Sigmoid colon (tissue), 4 donors: ENCODE results near the gene FOXN4.

Source experiments
- EP300 ChIP-seq, 4 donors: sonication (generic); formaldehyde crosslinking; IDR thresholded peaks; one replicate each; pipeline ENCODE4 v1.6.1; 2017; ENCODE audit warnings: antibody characterized with exemption in 4 of 4
- POLR2A ChIP-seq, 2 donors: fragments of 450-650 bp; IDR thresholded peaks; one replicate each; pipeline ENCODE4 v1.6.1; 2016; ENCODE audit warnings: antibody characterized with exemption in 2 of 2, mild to moderate bottlenecking in 2 of 2, moderate library complexity in 2 of 2
- POLR2AphosphoS5 ChIP-seq, 4 donors: sonication (generic); formaldehyde crosslinking; IDR thresholded peaks; one replicate each; pipeline ENCODE4 v1.6.1; 2017; ENCODE audit warnings: antibody characterized with exemption in 4 of 4
- TF ChIP-seq, protein P1 (sequence below), 4 experiments: fragments of 450-650 bp in 3 of 4; fragments of 200-600 bp in 1 of 4; IDR thresholded peaks; one replicate each; pipeline ENCODE4 v1.5.1; 2016 to 2019; ENCODE audit warnings: antibody characterized with exemption in 4 of 4, mild to moderate bottlenecking in 3 of 4, moderate library complexity in 2 of 4

DNA sequence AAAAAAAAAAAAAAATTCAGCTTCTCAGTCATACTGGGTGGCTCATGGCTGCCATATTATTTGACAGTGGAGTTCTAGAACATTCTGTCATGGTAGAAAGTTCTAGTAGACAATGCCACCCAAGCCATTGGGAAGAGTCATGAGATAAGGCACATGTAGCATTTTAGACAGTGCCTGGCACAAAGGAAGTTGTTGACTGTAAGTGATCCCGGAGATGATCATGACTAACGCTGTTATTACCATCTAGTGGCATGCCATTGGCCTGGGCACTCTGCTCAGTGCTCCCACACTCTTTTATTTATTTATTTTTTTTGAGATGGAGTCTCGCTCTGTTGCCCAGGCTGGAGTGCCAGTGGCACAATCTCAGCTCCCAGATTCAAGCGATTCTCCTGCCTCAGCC, 80.4 kb downstream of the FOXN4 start:
- TF ChIP-seq, protein P1, sequence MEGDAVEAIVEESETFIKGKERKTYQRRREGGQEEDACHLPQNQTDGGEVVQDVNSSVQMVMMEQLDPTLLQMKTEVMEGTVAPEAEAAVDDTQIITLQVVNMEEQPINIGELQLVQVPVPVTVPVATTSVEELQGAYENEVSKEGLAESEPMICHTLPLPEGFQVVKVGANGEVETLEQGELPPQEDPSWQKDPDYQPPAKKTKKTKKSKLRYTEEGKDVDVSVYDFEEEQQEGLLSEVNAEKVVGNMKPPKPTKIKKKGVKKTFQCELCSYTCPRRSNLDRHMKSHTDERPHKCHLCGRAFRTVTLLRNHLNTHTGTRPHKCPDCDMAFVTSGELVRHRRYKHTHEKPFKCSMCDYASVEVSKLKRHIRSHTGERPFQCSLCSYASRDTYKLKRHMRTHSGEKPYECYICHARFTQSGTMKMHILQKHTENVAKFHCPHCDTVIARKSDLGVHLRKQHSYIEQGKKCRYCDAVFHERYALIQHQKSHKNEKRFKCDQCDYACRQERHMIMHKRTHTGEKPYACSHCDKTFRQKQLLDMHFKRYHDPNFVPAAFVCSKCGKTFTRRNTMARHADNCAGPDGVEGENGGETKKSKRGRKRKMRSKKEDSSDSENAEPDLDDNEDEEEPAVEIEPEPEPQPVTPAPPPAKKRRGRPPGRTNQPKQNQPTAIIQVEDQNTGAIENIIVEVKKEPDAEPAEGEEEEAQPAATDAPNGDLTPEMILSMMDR (IDR thresholded peaks at IDR 0.05): no peak
- no peak for TF ChIP-seq POLR2A (IDR thresholded peaks at IDR 0.05)
- no peak for TF ChIP-seq POLR2AphosphoS5 (IDR thresholded peaks at IDR 0.05)
- TF ChIP-seq EP300 (IDR thresholded peaks at IDR 0.05): no peak
